Pons (tissue), 1 donor: ENCODE results near the gene BMS1.
"Not testable (repeated sequence)": the region's sequence is repeated elsewhere in the genome, so short reads cannot be mapped to it uniquely, and the experiment has no call there.

Experiments
- DNase-seq: peaks from one replicate; pipeline ENCODE4 v3.0.0-alpha.2; 2016; ENCODE audit warnings: low spot score

BMS1 gene

GRCh38 chr10:42867571-42867970 lies 85.0 kb downstream of the BMS1 start:
- no peak for DNase-seq

- DNase-seq = no peak
Measured at GRCh38 chr10:42868530-42868929, 85.9 kb downstream of the BMS1 start.

GRCh38 chr10:42869977-42870350 lies 87.4 kb downstream of the BMS1 start:
- no peak for DNase-seq

- not testable (repeated sequence) for DNase-seq
Measured at GRCh38 chr10:42871138-42871641, 88.6 kb downstream of the BMS1 start.

GRCh38 chr10:42871823-42872222 lies 89.2 kb downstream of the BMS1 start:
- no peak for DNase-seq

- DNase-seq = no peak
Measured at GRCh38 chr10:42872865-42873435, 90.4 kb downstream of the BMS1 start.

- no peak for DNase-seq
Measured at GRCh38 chr10:42874713-42875387, 92.3 kb downstream of the BMS1 start.

GRCh38 chr10:42875388-42875755 lies 92.8 kb downstream of the BMS1 start:
- DNase-seq = no peak

GRCh38 chr10:42875798-42876341 lies 93.3 kb downstream of the BMS1 start:
- DNase-seq = peak; percentile 20

GRCh38 chr10:42876476-42876875 lies 93.9 kb downstream of the BMS1 start:
- DNase-seq = no peak

GRCh38 chr10:42876945-42877344 lies 94.3 kb downstream of the BMS1 start:
- no peak for DNase-seq

- DNase-seq = no peak
Measured at GRCh38 chr10:42877496-42878030, 95.0 kb downstream of the BMS1 start.

GRCh38 chr10:42878134-42878820 lies 95.7 kb downstream of the BMS1 start:
- DNase-seq = no peak

- DNase-seq = no peak
Measured at GRCh38 chr10:42878821-42879195, 96.2 kb downstream of the BMS1 start.

- no peak for DNase-seq
Measured at GRCh38 chr10:42879380-42880254, 97.0 kb downstream of the BMS1 start.

GRCh38 chr10:42880255-42880620 lies 97.6 kb downstream of the BMS1 start:
- DNase-seq = no peak

GRCh38 chr10:42882597-42882996 lies 100.0 kb downstream of the BMS1 start:
- DNase-seq = no peak
